Fibroblast of lung (primary cell): ENCODE data around the gene CX3CR1. TPM values are rescaled to one million over a fixed set of nuclear protein-coding genes. Genes with fewer than 3 reads are reported as not detected.

Experiments used
- DNase-seq, 2 donors: peaks; one replicate each; pipeline versions ENCODE4 v3.0.0 to v3.0.0-alpha.2; 2010; ENCODE audit warnings: low read depth in 2 of 2
- H2AFZ ChIP-seq: 2 replicates; pipeline ENCODE4 v1.5.1; 2012; ENCODE audit warnings: low read length, control low read depth, inconsistent platforms
- H3K27ac ChIP-seq: 2 replicates; pipeline ENCODE4 v1.5.1; 2011; ENCODE audit warnings: low read length, control low read depth; ENCODE audit not compliant: insufficient read depth
- H3K27me3 ChIP-seq: 2 replicates; pipeline ENCODE4 v1.5.1; 2011; ENCODE audit warnings: mild to moderate bottlenecking, low read length; ENCODE audit not compliant: control insufficient read depth, insufficient read depth
- H3K36me3 ChIP-seq: 2 replicates; pipeline ENCODE4 v1.5.1; 2011; ENCODE audit warnings: low read length; ENCODE audit not compliant: control insufficient read depth, insufficient read depth
- H3K4me1 ChIP-seq: 2 replicates; pipeline ENCODE4 v1.5.1; 2011; ENCODE audit warnings: low read length; ENCODE audit not compliant: control insufficient read depth, insufficient read depth; ENCODE audit errors: extremely low read depth
- H3K4me2 ChIP-seq: 2 replicates; pipeline ENCODE4 v1.5.1; 2011; ENCODE audit warnings: low read length, control low read depth; ENCODE audit not compliant: insufficient read depth; ENCODE audit errors: extremely low read depth
- H3K4me3 ChIP-seq, 4 experiments: fragments of 200-600 bp in 1 of 4; sonication (generic) in 1 of 4; replicated peaks in 1 of 4; 2 replicates each; pipeline ENCODE4 v1.5.1; 2011 to 2016; ENCODE audit warnings: low read length in 4 of 4, low read depth in 3 of 4, mild to moderate bottlenecking in 3 of 4, control low read depth in 2 of 4, inconsistent platforms in 1 of 4, mixed read lengths in 1 of 4; ENCODE audit not compliant: insufficient read depth in 1 of 4; ENCODE audit errors: control extremely low read depth in 1 of 4
- H3K79me2 ChIP-seq: 2 replicates; pipeline ENCODE4 v1.5.1; 2012; ENCODE audit warnings: mild to moderate bottlenecking, low read length, inconsistent platforms; ENCODE audit not compliant: control insufficient read depth, insufficient read depth
- H3K9ac ChIP-seq: 2 replicates; pipeline ENCODE4 v1.5.1; 2011; ENCODE audit warnings: mild to moderate bottlenecking, low read length, control low read depth; ENCODE audit not compliant: insufficient read depth
- H3K9me3 ChIP-seq: 2 replicates; pipeline ENCODE4 v1.5.1; 2012; ENCODE audit warnings: low read depth, low read length; ENCODE audit not compliant: control insufficient read depth, insufficient read depth
- H4K20me1 ChIP-seq: 2 replicates; pipeline ENCODE4 v1.5.1; 2011; ENCODE audit warnings: low read length; ENCODE audit not compliant: control insufficient read depth, insufficient read depth; ENCODE audit errors: extremely low read depth
- CTCF ChIP-seq, 2 donors: IDR thresholded peaks in 1 of 2; conservative IDR thresholded peaks in 1 of 2; 1 replicate in 1 of 2; 2 replicates in 1 of 2; pipeline ENCODE4 v1.5.1; 2011 to 2012; ENCODE audit warnings: low read length in 2 of 2, control low read depth in 1 of 2, inconsistent platforms in 1 of 2, low read depth in 1 of 2, mild to moderate bottlenecking in 1 of 2
- EZH2 ChIP-seq: IDR thresholded peaks from 2 replicates; pipeline ENCODE4 v1.5.1; 2012; ENCODE audit warnings: low read length, control low read depth, mild to moderate bottlenecking; ENCODE audit errors: missing control alignments
- polyA plus RNA-seq, 2 donors: library from polyadenylated mRNA; depleted of rRNA in 1 of 2; stranded (reverse) in 1 of 2; unstranded in 1 of 2; fragments of >200 nt; gene quantifications; 2 replicates each; pipeline ENCODE4 v1.2.1, GENCODE V29; 2011 to 2012; ENCODE audit warnings: missing spikeins in 1 of 2
- total RNA-seq: library from RNA; depleted of rRNA; stranded (reverse); fragments of >200 nt; gene quantifications from 2 replicates; pipeline ENCODE4 v1.2.1, GENCODE V29; 2014

CX3CR1 gene
- total and polyA plus RNA-seq, 2 donors (not counting 1 experiment from before 2014, with no cell fraction given): under 0.01 TPM; not detected in 1

GRCh38 chr3:39313289-39313688 is 33.5 kb upstream of the CX3CR1 start:
- Histone ChIP-seq H3K4me1 (no peaks in the 10 kb centered on the region), H3K9me3 (no peaks in the 10 kb centered on the region), H4K20me1 (no peaks in the 10 kb centered on the region), H3K9ac (no peak overlapping the region), H3K79me2 (no peaks in the 10 kb centered on the region), H3K4me3 (no peak overlapping the region), H3K4me2 (no peak overlapping the region), H2AFZ (no peak overlapping the region), H3K27me3 (no peaks in the 10 kb centered on the region), H3K27ac (no peak overlapping the region), H3K36me3 (no peaks in the 10 kb centered on the region)
- DNase-seq: no peak
- TF ChIP-seq CTCF (conservative IDR thresholded peaks at IDR 0.05 in 1 of 2, IDR thresholded peaks at IDR 0.05 in 1 of 2; ENCODE audit: low read depth in 1 of 2, low read length in 2 of 2) (no peak), EZH2 (no peak)

DNA sequence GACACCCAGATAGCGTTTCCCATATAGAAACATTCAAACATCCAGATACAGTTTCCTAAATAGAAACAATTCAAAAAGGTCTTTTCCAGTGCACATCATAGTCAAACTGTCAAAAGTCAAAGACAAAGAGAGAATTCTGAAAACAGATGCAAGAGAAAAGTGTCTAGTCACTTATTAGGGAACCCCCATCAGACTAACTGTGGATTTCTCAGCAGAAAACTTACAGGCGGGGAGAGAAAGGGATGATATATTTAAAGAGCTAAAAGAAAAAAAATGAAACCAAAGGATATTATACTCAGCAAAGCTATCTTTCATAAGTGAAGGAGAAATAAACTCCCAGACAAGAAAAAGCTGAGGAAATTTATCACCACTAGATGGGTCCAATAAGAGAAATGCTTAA is 22.3 kb upstream of the CX3CR1 start:
- Histone ChIP-seq H2AFZ (no peak overlapping the region), H3K4me2 (no peak overlapping the region), H3K9ac (no peak overlapping the region), H3K79me2 (no peaks in the 10 kb centered on the region), H3K27me3 (no peaks in the 10 kb centered on the region), H3K9me3 (no peaks in the 10 kb centered on the region), H3K27ac (no peak overlapping the region), H3K4me3 (no peak overlapping the region), H3K4me1 (no peaks in the 10 kb centered on the region), H3K36me3 (no peaks in the 10 kb centered on the region), H4K20me1 (no peaks in the 10 kb centered on the region)
- no peak for DNase-seq
- TF ChIP-seq CTCF (conservative IDR thresholded peaks at IDR 0.05 in 1 of 2, IDR thresholded peaks at IDR 0.05 in 1 of 2; ENCODE audit: low read depth in 1 of 2, low read length in 2 of 2) (no peak), EZH2 (no peak)

- Histone ChIP-seq H3K27me3 (no peaks in the 10 kb centered on the region), H3K79me2 (no peaks in the 10 kb centered on the region), H3K27ac (no peak overlapping the region), H3K9me3 (no peaks in the 10 kb centered on the region), H3K36me3 (no peaks in the 10 kb centered on the region), H3K9ac (no peak overlapping the region), H2AFZ (no peak overlapping the region), H3K4me3 (no peak overlapping the region), H4K20me1 (no peaks in the 10 kb centered on the region), H3K4me2 (no peak overlapping the region), H3K4me1 (no peaks in the 10 kb centered on the region)
- TF ChIP-seq EZH2: no peak
- no peak for TF ChIP-seq CTCF (conservative IDR thresholded peaks at IDR 0.05 in 1 of 2, IDR thresholded peaks at IDR 0.05 in 1 of 2; ENCODE audit: low read depth in 1 of 2, low read length in 2 of 2)
- no peak for DNase-seq
These were observed 19.4 kb upstream of the CX3CR1 start for GRCh38 chr3:39299279-39299678.
